Measurements from ENCODE around the gene HHEX. TPM values are rescaled to one million over a fixed set of nuclear protein-coding genes. Genes with fewer than 3 reads are reported as not detected.
A peak's percentile ranks its signal among the peaks of the same experiment; 100 is the strongest.

Gene HHEX
- total and polyA plus RNA-seq, 2 donors from 2014 or later = 3.1 to 10.0 TPM

- no peak overlapping the region for H3K27ac ChIP-seq (ENCODE audit: low read depth in 2 of 2, low read length in 2 of 2)
- H3K4me1 ChIP-seq (ENCODE audit: control insufficient read depth in 2 of 3, insufficient read depth in 2 of 3, low read depth in 1 of 3, low read length in 3 of 3) = no peaks in the 10 kb centered on the region
- no peak overlapping the region for H3K4me3 ChIP-seq (ENCODE audit: low read length in 3 of 3)
- TF ChIP-seq, protein P1, sequence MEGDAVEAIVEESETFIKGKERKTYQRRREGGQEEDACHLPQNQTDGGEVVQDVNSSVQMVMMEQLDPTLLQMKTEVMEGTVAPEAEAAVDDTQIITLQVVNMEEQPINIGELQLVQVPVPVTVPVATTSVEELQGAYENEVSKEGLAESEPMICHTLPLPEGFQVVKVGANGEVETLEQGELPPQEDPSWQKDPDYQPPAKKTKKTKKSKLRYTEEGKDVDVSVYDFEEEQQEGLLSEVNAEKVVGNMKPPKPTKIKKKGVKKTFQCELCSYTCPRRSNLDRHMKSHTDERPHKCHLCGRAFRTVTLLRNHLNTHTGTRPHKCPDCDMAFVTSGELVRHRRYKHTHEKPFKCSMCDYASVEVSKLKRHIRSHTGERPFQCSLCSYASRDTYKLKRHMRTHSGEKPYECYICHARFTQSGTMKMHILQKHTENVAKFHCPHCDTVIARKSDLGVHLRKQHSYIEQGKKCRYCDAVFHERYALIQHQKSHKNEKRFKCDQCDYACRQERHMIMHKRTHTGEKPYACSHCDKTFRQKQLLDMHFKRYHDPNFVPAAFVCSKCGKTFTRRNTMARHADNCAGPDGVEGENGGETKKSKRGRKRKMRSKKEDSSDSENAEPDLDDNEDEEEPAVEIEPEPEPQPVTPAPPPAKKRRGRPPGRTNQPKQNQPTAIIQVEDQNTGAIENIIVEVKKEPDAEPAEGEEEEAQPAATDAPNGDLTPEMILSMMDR (IDR thresholded peaks at IDR 0.05; ENCODE audit: borderline replicate concordance, extremely low read depth, insufficient read depth) = no peak
- intact Hi-C loops (cut with DNase I) = no loop called here
- no peaks in the 10 kb centered on the region for H3K27me3 ChIP-seq (ENCODE audit: control insufficient read depth, insufficient read depth, low read length)
- no peak for DNase-seq
- FAIRE-seq = no peak
- H3K9ac ChIP-seq (ENCODE audit: low read length in 3 of 3) = no peak overlapping the region
- H3K36me3 ChIP-seq (ENCODE audit: control insufficient read depth in 2 of 3, insufficient read depth in 3 of 3, low read length in 3 of 3) = no peaks in the 10 kb centered on the region
- no peaks in the 10 kb centered on the region for H3K9me3 ChIP-seq (ENCODE audit: control insufficient read depth in 2 of 3, insufficient read depth in 1 of 3, low read length in 3 of 3)
Observed at GRCh38 chr10:92722349-92722748, 32.6 kb downstream of the HHEX start.

- H3K9me3 ChIP-seq (ENCODE audit: control insufficient read depth in 2 of 3, insufficient read depth in 1 of 3, low read length in 3 of 3) = no peaks in the 10 kb centered on the region
- no peaks in the 10 kb centered on the region for H3K27me3 ChIP-seq (ENCODE audit: control insufficient read depth, insufficient read depth, low read length)
- no peak overlapping the region for H3K4me3 ChIP-seq (ENCODE audit: low read length in 3 of 3)
- no peak overlapping the region for H3K9ac ChIP-seq (ENCODE audit: low read length in 3 of 3)
- intact Hi-C loops (cut with DNase I) = no loop called here
- TF ChIP-seq, protein P1 (IDR thresholded peaks at IDR 0.05; ENCODE audit: borderline replicate concordance, extremely low read depth, insufficient read depth) = no peak
- H3K36me3 ChIP-seq (ENCODE audit: control insufficient read depth in 2 of 3, insufficient read depth in 3 of 3, low read length in 3 of 3) = no peaks in the 10 kb centered on the region
- H3K4me1 ChIP-seq (ENCODE audit: control insufficient read depth in 2 of 3, insufficient read depth in 2 of 3, low read depth in 1 of 3, low read length in 3 of 3) = no peaks in the 10 kb centered on the region
- no peak for DNase-seq
- no peak overlapping the region for H3K27ac ChIP-seq (ENCODE audit: low read depth in 2 of 2, low read length in 2 of 2)
- no peak for FAIRE-seq
Observed at GRCh38 chr10:92727141-92727540, 37.4 kb downstream of the HHEX start.

DNA sequence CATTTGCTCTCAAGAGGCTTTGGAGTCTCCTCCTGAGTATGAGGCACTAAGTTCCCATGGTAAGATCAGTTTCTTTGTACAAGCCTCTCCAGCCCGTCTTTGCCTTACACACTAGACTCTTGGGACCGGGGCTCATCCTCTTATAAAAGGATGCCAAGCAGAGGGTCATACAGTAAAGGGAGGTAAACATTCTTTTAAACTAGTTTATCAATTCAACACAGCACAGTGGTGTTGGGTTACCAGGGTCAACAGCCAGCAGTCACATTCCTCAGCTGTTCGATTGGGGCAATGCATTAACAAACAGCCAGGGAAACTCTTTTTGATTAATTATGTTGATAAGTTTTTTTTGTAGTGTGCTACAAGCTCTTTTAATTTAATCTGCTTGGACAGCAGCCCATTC, 37.8 kb downstream of the HHEX start:
- Histone ChIP-seq H3K36me3 (ENCODE audit: control insufficient read depth in 2 of 3, insufficient read depth in 3 of 3, low read length in 3 of 3) (no peaks in the 10 kb centered on the region), H3K4me1 (ENCODE audit: control insufficient read depth in 2 of 3, insufficient read depth in 2 of 3, low read depth in 1 of 3, low read length in 3 of 3) (no peaks in the 10 kb centered on the region), H3K9ac (ENCODE audit: low read length in 3 of 3) (no peak overlapping the region), H3K4me3 (ENCODE audit: low read length in 3 of 3) (no peak overlapping the region), H3K9me3 (ENCODE audit: control insufficient read depth in 2 of 3, insufficient read depth in 1 of 3, low read length in 3 of 3) (no peaks in the 10 kb centered on the region), H3K27ac (ENCODE audit: low read depth in 2 of 2, low read length in 2 of 2) (no peak overlapping the region), H3K27me3 (ENCODE audit: control insufficient read depth, insufficient read depth, low read length) (no peaks in the 10 kb centered on the region)
- peak in 1 of 5 donors; percentile 15 for DNase-seq
- intact Hi-C loops (cut with DNase I) = no loop called here
- TF ChIP-seq, protein P1 (IDR thresholded peaks at IDR 0.05; ENCODE audit: borderline replicate concordance, extremely low read depth, insufficient read depth) = no peak
- FAIRE-seq = no peak

DNA sequence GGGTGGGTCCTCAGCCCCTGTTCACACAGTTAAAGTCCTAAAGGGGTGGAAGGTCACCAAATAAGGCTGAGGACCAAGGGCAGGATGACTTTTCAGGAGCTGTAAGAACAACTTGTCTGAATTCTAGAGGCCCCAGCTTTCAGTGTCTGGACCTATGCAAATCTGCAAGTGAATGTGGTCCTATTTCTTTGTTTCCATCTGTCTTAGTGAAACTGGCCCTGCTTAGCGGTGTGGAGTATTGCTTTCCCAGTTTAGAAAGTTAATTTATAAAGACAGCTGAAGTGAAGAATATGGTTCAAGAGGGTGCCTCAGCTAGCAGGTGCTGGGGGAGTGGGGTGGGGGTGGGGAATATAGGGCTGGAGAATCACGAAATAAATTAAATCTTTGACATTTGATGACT, 40.1 kb downstream of the HHEX start:
- H3K4me3 ChIP-seq (ENCODE audit: low read length in 3 of 3) = no peak overlapping the region
- H3K9ac ChIP-seq (ENCODE audit: low read length in 3 of 3) = no peak overlapping the region
- H3K27ac ChIP-seq (ENCODE audit: low read depth in 2 of 2, low read length in 2 of 2) = no peak overlapping the region
- no peaks in the 10 kb centered on the region for H3K4me1 ChIP-seq (ENCODE audit: control insufficient read depth in 2 of 3, insufficient read depth in 2 of 3, low read depth in 1 of 3, low read length in 3 of 3)
- H3K36me3 ChIP-seq (ENCODE audit: control insufficient read depth in 2 of 3, insufficient read depth in 3 of 3, low read length in 3 of 3) = no peaks in the 10 kb centered on the region
- no peaks in the 10 kb centered on the region for H3K9me3 ChIP-seq (ENCODE audit: control insufficient read depth in 2 of 3, insufficient read depth in 1 of 3, low read length in 3 of 3)
- TF ChIP-seq, protein P1 (IDR thresholded peaks at IDR 0.05; ENCODE audit: borderline replicate concordance, extremely low read depth, insufficient read depth) = no peak
- FAIRE-seq (no peak), DNase-seq (no peak)
- no peaks in the 10 kb centered on the region for H3K27me3 ChIP-seq (ENCODE audit: control insufficient read depth, insufficient read depth, low read length)
- intact Hi-C loops (cut with DNase I) = no loop called here
